ENCODE data around the gene PTMS.

DNA sequence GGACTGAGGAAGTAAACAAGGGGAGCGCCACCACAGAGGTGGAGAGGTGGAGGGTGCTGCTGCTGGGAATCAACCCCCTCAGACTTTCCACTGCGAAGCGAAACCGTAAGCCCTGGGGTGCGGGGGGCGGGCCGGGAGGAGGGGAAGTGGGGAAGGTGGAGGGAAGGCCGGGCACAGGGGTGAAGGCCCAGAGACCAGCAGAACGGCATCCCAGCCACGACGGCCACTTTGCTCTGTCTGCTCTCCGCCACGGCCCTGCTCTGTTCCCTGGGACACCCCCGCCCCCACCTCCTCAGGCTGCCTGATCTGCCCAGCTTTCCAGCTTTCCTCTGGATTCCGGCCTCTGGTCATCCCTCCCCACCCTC is 6.2 kb downstream of the PTMS start, which contains the start of gene LAG3:
- TF ChIP-seq CTCF (IDR thresholded peaks at IDR 0.05) (no peak), ZFX (IDR thresholded peaks at IDR 0.05; ENCODE audit: borderline replicate concordance) (no peak)

All from 22Rv1 (cell line).